Neural progenitor cell (in vitro differentiated cells): Measurements from ENCODE around the gene ROBO4. TPM values are rescaled to one million over a fixed set of nuclear protein-coding genes. Genes with fewer than 3 reads are reported as not detected.
A peak's percentile ranks its signal among the peaks of the same experiment; 100 is the strongest.

Experiments used
- DNase-seq: peaks from one replicate; pipeline ENCODE4 v3.0.0-alpha.2; 2016; ENCODE audit warnings: low spot score
- H2AFZ ChIP-seq: fragments of 200-600 bp; sonication (generic); replicated peaks from 2 replicates; pipeline ENCODE4 v1.6.1; 2016; ENCODE audit warnings: antibody characterized with exemption
- H3F3A ChIP-seq: fragments of 200-600 bp; sonication (generic); 2 replicates; pipeline ENCODE4 v1.6.1; 2016; ENCODE audit warnings: antibody characterized with exemption, low read depth
- H3K27ac ChIP-seq: fragments of 200-600 bp; sonication (generic); 2 replicates; pipeline ENCODE4 v1.5.1; 2016; ENCODE audit warnings: mild to moderate bottlenecking
- H3K27me3 ChIP-seq: fragments of 200-600 bp; sonication (generic); 2 replicates; pipeline ENCODE4 v1.6.1; 2016; ENCODE audit warnings: mild to moderate bottlenecking, moderate library complexity
- H3K36me3 ChIP-seq: fragments of 200-600 bp; sonication (generic); 2 replicates; pipeline ENCODE4 v1.5.1; 2016
- H3K4me1 ChIP-seq: fragments of 200-600 bp; sonication (generic); 2 replicates; pipeline ENCODE4 v1.6.1; 2016; ENCODE audit warnings: mixed run types
- H3K4me2 ChIP-seq: fragments of 200-600 bp; sonication (generic); 2 replicates; pipeline ENCODE4 v1.6.1; 2016
- H3K4me3 ChIP-seq: fragments of 200-600 bp; sonication (generic); 2 replicates; pipeline ENCODE4 v1.5.1; 2016
- H3K79me2 ChIP-seq: fragments of 200-600 bp; sonication (generic); 2 replicates; pipeline ENCODE4 v1.6.1; 2016; ENCODE audit warnings: low read depth
- H3K9ac ChIP-seq: fragments of 200-600 bp; sonication (generic); 2 replicates; pipeline ENCODE4 v1.6.1; 2016
- H3K9me3 ChIP-seq: fragments of 200-600 bp; sonication (generic); 2 replicates; pipeline ENCODE4 v1.5.1; 2016; ENCODE audit warnings: low read depth
- H4K20me1 ChIP-seq: fragments of 200-600 bp; sonication (generic); 2 replicates; pipeline ENCODE4 v1.6.1; 2016; ENCODE audit warnings: low read depth
- H3K27ac Mint-ChIP-seq: 3 replicates; pipeline ENCODE4 v1.8.0; 2021; ENCODE audit warnings: mixed read lengths
- H3K27me3 Mint-ChIP-seq: 2 replicates; pipeline ENCODE4 v1.8.0; 2022; ENCODE audit warnings: low read depth, mild to moderate bottlenecking, inconsistent platforms, moderate library complexity, mixed read lengths; ENCODE audit not compliant: insufficient read depth
- H3K36me3 Mint-ChIP-seq: 3 replicates; pipeline ENCODE4 v1.8.0; 2021; ENCODE audit warnings: mixed read lengths
- H3K4me1 Mint-ChIP-seq: 3 replicates; pipeline ENCODE4 v1.8.0; 2021; ENCODE audit warnings: mixed read lengths
- H3K4me3 Mint-ChIP-seq: 3 replicates; pipeline ENCODE4 v1.8.0; 2021; ENCODE audit warnings: mild to moderate bottlenecking, moderate library complexity, mixed read lengths
- H3K9me3 Mint-ChIP-seq: 3 replicates; pipeline ENCODE4 v1.8.0; 2020; ENCODE audit warnings: mixed read lengths
- EZH2 ChIP-seq: fragments of 200-600 bp; sonication (generic); IDR thresholded peaks from 2 replicates; pipeline ENCODE4 v1.6.1; 2017; ENCODE audit warnings: antibody characterized with exemption, mild to moderate bottlenecking, moderate library complexity
- EZH2phosphoT487 ChIP-seq: fragments of 200-600 bp; sonication (generic); IDR thresholded peaks from 2 replicates; pipeline ENCODE4 v1.6.1; 2017; ENCODE audit warnings: antibody characterized with exemption
- total RNA-seq: library from RNA; depleted of rRNA; stranded (reverse); fragments of >200 nt; gene quantifications from 2 replicates; pipeline ENCODE4 v1.2.3, GENCODE V29; 2015; ENCODE audit warnings: low replicate concordance
- TF ChIP-seq, protein P1 (sequence below): fragments of 200-600 bp; sonication (generic); IDR thresholded peaks from 2 replicates; pipeline ENCODE4 v1.5.1; 2017; ENCODE audit warnings: antibody characterized with exemption, mild to moderate bottlenecking

The ROBO4 gene
- total RNA-seq, 1 donor from 2014 or later = not detected

DNA sequence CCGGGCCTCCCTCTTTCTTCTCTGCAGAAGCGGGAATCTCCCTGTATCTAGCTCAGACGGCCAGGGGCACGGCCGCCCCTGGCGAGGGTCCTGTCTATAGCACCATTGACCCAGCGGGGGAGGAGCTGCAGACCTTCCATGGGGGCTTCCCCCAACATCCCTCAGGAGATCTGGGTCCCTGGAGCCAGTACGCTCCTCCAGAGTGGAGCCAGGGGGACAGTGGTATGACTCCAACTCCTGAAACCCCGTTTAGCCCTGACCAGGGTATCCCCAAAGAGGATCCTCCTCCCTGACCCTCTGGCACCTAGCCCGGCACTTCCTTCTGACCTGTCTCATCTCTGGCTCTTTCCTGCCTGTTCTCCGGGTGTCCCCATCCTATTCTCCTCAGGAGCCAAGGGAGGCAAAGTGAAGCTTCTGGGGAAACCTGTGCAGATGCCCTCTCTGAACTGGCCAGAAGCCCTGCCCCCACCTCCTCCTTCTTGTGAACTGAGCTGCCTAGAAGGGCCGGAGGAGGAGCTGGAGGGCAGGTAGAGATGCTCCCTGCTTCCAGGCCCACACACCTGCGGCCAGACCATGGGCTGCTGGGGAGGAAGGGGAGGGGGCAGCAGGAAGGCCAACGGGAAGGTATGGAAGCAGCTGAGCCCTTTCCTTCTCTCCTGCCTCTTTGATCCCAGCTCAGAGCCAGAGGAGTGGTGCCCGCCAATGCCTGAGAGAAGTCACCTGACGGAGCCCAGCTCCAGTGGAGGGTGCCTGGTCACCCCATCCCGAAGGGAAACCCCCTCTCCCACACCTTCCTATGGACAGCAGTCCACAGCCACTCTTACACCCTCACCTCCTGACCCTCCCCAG lies 19.5 kb downstream of the ROBO4 start:
- Mint-ChIP-seq H3K36me3 (peaks cover 4% of the 10 kb centered on the region), H3K27me3 (peaks cover 29% of the 10 kb centered on the region), H3K27ac (peak overlapping the region; percentile 42), H3K4me1 (peaks cover 33% of the 10 kb centered on the region), H3K9me3 (no peaks in the 10 kb centered on the region), H3K4me3 (peak overlapping the region; percentile 64)
- H2AFZ ChIP-seq = no peak overlapping the region
- H3K27ac ChIP-seq = no peak overlapping the region
- no peaks in the 10 kb centered on the region for H3K9me3 ChIP-seq
- DNase-seq = no peak
- no peak overlapping the region for H3K9ac ChIP-seq
- no peaks in the 10 kb centered on the region for H4K20me1 ChIP-seq
- H3K4me3 ChIP-seq = no peak overlapping the region
- no peak overlapping the region for H3K4me2 ChIP-seq
- peaks cover 8% of the 10 kb centered on the region for H3K4me1 ChIP-seq
- peaks cover 15% of the 10 kb centered on the region for H3F3A ChIP-seq
- TF ChIP-seq EZH2phosphoT487 = no peak
- TF ChIP-seq, protein P1, sequence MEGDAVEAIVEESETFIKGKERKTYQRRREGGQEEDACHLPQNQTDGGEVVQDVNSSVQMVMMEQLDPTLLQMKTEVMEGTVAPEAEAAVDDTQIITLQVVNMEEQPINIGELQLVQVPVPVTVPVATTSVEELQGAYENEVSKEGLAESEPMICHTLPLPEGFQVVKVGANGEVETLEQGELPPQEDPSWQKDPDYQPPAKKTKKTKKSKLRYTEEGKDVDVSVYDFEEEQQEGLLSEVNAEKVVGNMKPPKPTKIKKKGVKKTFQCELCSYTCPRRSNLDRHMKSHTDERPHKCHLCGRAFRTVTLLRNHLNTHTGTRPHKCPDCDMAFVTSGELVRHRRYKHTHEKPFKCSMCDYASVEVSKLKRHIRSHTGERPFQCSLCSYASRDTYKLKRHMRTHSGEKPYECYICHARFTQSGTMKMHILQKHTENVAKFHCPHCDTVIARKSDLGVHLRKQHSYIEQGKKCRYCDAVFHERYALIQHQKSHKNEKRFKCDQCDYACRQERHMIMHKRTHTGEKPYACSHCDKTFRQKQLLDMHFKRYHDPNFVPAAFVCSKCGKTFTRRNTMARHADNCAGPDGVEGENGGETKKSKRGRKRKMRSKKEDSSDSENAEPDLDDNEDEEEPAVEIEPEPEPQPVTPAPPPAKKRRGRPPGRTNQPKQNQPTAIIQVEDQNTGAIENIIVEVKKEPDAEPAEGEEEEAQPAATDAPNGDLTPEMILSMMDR = no peak
- no peak for TF ChIP-seq EZH2
- H3K27me3 ChIP-seq = peaks cover 26% of the 10 kb centered on the region
- H3K79me2 ChIP-seq = no peaks in the 10 kb centered on the region
- H3K36me3 ChIP-seq = no peaks in the 10 kb centered on the region

DNA sequence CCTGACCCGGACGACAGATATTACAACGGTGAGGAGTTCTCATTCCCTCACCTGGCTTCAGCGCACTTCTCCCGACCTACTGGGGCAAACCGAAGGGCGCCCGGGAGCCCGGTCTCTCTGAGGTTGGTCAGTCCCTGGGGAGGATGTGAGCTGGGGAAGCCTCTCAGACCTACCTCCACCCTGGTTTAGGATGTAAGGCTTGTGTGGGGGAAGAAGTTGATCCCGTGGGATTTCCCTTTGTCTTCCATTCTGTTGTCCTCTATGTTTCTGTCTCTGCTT lies 20.1 kb downstream of the ROBO4 start:
- Histone ChIP-seq H4K20me1 (no peaks in the 10 kb centered on the region), H3K9me3 (no peaks in the 10 kb centered on the region), H3K9ac (no peak overlapping the region), H3K4me3 (no peak overlapping the region), H3K27me3 (peaks cover 32% of the 10 kb centered on the region), H3K4me2 (peak overlapping the region; percentile 63), H3K79me2 (no peaks in the 10 kb centered on the region), H3K27ac (no peak overlapping the region), H2AFZ (no peak overlapping the region), H3F3A (peaks cover 15% of the 10 kb centered on the region), H3K36me3 (no peaks in the 10 kb centered on the region), H3K4me1 (peaks cover 8% of the 10 kb centered on the region)
- Mint-ChIP-seq H3K4me1 (peaks cover 29% of the 10 kb centered on the region), H3K27me3 (peaks cover 31% of the 10 kb centered on the region), H3K9me3 (no peaks in the 10 kb centered on the region), H3K27ac (peak overlapping the region; percentile 42), H3K36me3 (peaks cover 4% of the 10 kb centered on the region), H3K4me3 (peak overlapping the region; percentile 93)
- TF ChIP-seq, protein P1 = no peak
- TF ChIP-seq EZH2phosphoT487 (no peak), EZH2 (no peak)
- no peak for DNase-seq

DNA sequence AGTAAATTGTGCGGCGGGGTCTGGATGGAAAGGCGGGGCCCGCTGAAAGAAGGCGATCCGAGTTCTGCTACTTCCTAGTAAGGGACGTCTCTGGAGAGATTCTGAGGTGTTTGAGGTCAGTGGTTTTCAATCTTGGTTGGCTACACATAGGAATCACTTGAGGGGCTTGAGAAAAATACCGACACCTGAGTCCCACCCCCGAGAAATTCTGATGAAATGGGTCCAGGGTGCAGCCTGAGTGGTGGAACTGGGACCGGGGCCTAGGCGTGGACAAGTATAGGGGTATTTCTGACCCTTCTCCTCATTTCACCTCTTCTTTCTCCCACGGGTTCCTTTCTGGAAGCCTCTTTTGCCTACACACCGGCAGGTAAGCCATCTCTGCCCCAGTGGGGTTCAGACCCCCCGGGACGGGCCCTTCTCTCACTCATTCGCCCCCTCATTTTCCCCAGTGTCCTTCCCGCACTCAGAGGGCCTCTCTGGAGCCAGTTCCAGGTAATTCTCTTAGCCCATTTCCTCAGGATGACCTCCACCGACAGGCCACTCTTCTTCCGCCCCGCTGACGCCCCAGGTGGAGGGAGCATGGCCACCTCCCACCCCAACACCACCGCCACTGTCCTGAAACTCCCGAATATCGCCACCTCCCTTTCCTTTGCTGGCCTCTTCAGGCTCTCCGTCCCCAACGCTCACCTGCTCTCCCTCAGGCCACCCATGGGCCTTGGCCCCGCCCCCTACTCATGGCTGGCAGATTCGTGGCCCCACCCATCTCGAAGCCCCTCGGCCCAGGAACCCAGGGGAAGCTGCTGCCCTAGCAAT lies 20.6 kb downstream of the ROBO4 start:
- DNase-seq = no peak
- Histone ChIP-seq H3K36me3 (no peaks in the 10 kb centered on the region), H3F3A (peaks cover 15% of the 10 kb centered on the region), H4K20me1 (no peaks in the 10 kb centered on the region), H3K27me3 (peaks cover 37% of the 10 kb centered on the region), H3K79me2 (no peaks in the 10 kb centered on the region), H3K4me1 (peaks cover 8% of the 10 kb centered on the region), H2AFZ (peak overlapping the region; percentile 97), H3K4me3 (peak overlapping the region; percentile 62), H3K9me3 (no peaks in the 10 kb centered on the region), H3K4me2 (peak overlapping the region; percentile 63), H3K27ac (no peak overlapping the region), H3K9ac (no peak overlapping the region)
- TF ChIP-seq EZH2 = no peak
- TF ChIP-seq, protein P1 = no peak
- TF ChIP-seq EZH2phosphoT487 = no peak
- no peaks in the 10 kb centered on the region for H3K9me3 Mint-ChIP-seq
- H3K4me1 Mint-ChIP-seq = peaks cover 24% of the 10 kb centered on the region
- H3K27me3 Mint-ChIP-seq = peaks cover 31% of the 10 kb centered on the region
- peak overlapping the region; percentile 96 for H3K27ac Mint-ChIP-seq
- peaks cover 4% of the 10 kb centered on the region for H3K36me3 Mint-ChIP-seq
- peak overlapping the region; percentile 93 for H3K4me3 Mint-ChIP-seq
